ENCODE measurements around the gene SCGN.

SCGN gene

DNA sequence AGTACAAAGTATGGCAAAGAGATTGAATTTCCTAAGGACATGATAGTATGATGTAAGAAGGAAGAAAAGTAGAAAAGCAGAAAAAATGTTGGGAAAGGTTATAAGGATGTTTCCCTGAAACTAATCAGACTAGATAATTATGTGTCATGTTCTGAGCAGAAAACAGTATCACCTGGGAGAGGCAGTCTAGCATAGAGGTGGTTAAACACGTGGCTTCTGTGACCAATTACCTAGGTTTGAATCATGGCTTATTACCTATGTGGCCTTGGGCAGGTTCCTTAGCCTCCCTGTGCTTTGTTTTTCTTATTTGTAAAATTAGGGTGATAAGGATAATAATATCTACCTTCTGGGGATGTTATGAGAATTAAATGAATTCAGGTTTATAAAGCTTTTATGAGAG, 38.0 kb downstream of the SCGN start:
- Histone ChIP-seq H3K4me3 (ENCODE audit: low read depth, low read length) (no peak overlapping the region), H3K36me3 (ENCODE audit: control insufficient read depth, insufficient read depth, low read length) (no peaks in the 10 kb centered on the region), H3K27ac (no peak overlapping the region), H3K4me1 (no peaks in the 10 kb centered on the region), H3K4me2 (ENCODE audit: low read length) (no peak overlapping the region), H3K9ac (no peak overlapping the region), H3K27me3 (ENCODE audit: control insufficient read depth, insufficient read depth, low read length) (no peaks in the 10 kb centered on the region), H3K9me3 (ENCODE audit: control insufficient read depth, low read length) (no peaks in the 10 kb centered on the region), H2AFZ (no peak overlapping the region), H3K79me2 (no peaks in the 10 kb centered on the region)
- TF ChIP-seq, protein P1, sequence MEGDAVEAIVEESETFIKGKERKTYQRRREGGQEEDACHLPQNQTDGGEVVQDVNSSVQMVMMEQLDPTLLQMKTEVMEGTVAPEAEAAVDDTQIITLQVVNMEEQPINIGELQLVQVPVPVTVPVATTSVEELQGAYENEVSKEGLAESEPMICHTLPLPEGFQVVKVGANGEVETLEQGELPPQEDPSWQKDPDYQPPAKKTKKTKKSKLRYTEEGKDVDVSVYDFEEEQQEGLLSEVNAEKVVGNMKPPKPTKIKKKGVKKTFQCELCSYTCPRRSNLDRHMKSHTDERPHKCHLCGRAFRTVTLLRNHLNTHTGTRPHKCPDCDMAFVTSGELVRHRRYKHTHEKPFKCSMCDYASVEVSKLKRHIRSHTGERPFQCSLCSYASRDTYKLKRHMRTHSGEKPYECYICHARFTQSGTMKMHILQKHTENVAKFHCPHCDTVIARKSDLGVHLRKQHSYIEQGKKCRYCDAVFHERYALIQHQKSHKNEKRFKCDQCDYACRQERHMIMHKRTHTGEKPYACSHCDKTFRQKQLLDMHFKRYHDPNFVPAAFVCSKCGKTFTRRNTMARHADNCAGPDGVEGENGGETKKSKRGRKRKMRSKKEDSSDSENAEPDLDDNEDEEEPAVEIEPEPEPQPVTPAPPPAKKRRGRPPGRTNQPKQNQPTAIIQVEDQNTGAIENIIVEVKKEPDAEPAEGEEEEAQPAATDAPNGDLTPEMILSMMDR (IDR thresholded peaks at IDR 0.05), result no peak

DNA sequence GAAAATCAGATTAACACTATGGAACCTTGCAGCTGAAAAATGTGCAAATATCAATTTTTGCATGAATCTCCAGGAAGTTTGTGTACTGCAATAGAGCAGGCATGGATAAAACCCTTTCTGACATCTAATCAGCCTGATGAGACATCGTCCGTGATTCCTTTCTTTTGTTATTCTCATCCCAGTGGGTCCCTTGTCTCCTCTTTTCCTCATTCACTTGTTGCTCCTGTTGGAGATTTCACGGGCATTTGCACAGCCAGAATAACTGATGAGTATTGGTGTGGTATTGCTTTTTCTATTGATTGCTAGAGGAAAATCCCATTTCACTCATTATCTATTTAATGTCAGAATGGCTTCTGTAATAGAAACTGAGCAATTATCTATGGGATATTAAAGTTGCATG, 39.9 kb downstream of the SCGN start:
- no peaks in the 10 kb centered on the region for H3K36me3 ChIP-seq (ENCODE audit: control insufficient read depth, insufficient read depth, low read length)
- no peak overlapping the region for H3K4me2 ChIP-seq (ENCODE audit: low read length)
- no peak overlapping the region for H3K27ac ChIP-seq
- no peaks in the 10 kb centered on the region for H3K79me2 ChIP-seq
- TF ChIP-seq, protein P1 (IDR thresholded peaks at IDR 0.05), result no peak
- no peak overlapping the region for H3K9ac ChIP-seq
- no peaks in the 10 kb centered on the region for H3K4me1 ChIP-seq
- no peak overlapping the region for H3K4me3 ChIP-seq (ENCODE audit: low read depth, low read length)
- no peaks in the 10 kb centered on the region for H3K9me3 ChIP-seq (ENCODE audit: control insufficient read depth, low read length)
- H3K27me3 ChIP-seq (ENCODE audit: control insufficient read depth, insufficient read depth, low read length), result no peaks in the 10 kb centered on the region
- H2AFZ ChIP-seq, result no peak overlapping the region

DNA sequence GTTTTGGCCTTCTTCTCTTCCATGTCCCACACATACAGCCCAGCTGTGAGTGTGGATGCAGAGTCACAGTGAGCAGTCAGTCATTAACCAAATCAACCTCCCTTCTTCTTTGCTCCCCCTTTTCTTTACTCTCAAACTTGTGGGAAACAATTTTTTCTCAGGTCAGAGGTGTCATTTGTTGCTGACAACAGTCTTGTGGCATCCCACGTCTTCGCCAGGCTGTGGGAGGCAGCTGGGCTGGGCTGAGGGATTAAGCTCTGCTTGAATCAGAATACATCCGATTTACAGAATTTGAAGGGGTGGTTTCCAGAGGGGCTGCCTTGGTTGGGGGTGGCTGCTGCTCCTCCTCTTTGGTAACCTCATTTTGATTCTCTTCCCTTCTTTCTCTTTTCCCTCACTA, 40.5 kb downstream of the SCGN start:
- no peaks in the 10 kb centered on the region for H3K4me1 ChIP-seq
- TF ChIP-seq, protein P1 (IDR thresholded peaks at IDR 0.05), result no peak
- H3K27me3 ChIP-seq (ENCODE audit: control insufficient read depth, insufficient read depth, low read length), result no peaks in the 10 kb centered on the region

DNA sequence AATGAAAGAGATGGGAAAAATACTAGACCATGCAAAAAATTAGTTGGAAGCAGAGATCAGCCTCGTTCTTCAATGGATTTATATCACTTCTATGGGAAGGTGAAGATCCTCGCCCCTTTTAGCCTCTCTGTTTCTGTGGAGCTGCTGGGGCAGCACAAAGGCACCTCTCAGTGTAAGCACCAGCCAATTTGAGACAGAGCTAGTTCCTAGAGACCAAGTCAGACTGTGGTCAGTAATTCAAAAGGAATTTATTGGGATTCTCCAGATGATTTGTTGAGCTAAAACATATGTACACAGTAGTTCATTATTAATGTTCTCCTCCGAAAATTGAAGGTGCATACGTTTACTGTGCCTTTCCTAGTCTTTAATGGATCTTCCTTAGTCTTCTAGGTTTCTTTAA, 42.4 kb downstream of the SCGN start:
- H3K79me2 ChIP-seq, result no peaks in the 10 kb centered on the region
- no peaks in the 10 kb centered on the region for H3K27me3 ChIP-seq (ENCODE audit: control insufficient read depth, insufficient read depth, low read length)
- no peaks in the 10 kb centered on the region for H3K36me3 ChIP-seq (ENCODE audit: control insufficient read depth, insufficient read depth, low read length)
- H3K4me3 ChIP-seq (ENCODE audit: low read depth, low read length), result no peak overlapping the region
- no peak overlapping the region for H2AFZ ChIP-seq
- H3K9me3 ChIP-seq (ENCODE audit: control insufficient read depth, low read length), result no peaks in the 10 kb centered on the region
- H3K27ac ChIP-seq, result no peak overlapping the region
- H3K4me1 ChIP-seq, result no peaks in the 10 kb centered on the region
- TF ChIP-seq, protein P1 (IDR thresholded peaks at IDR 0.05), result no peak
- no peak overlapping the region for H3K4me2 ChIP-seq (ENCODE audit: low read length)
- no peak overlapping the region for H3K9ac ChIP-seq

More for the DNA sequence above, 40.5 kb downstream of the SCGN start:
- Histone ChIP-seq H3K9me3 (ENCODE audit: control insufficient read depth, low read length) (no peaks in the 10 kb centered on the region), H3K27ac (no peak overlapping the region), H3K4me2 (ENCODE audit: low read length) (no peak overlapping the region), H3K36me3 (ENCODE audit: control insufficient read depth, insufficient read depth, low read length) (no peaks in the 10 kb centered on the region), H3K9ac (no peak overlapping the region), H3K4me3 (ENCODE audit: low read depth, low read length) (no peak overlapping the region), H2AFZ (no peak overlapping the region), H3K79me2 (no peaks in the 10 kb centered on the region)

DNA sequence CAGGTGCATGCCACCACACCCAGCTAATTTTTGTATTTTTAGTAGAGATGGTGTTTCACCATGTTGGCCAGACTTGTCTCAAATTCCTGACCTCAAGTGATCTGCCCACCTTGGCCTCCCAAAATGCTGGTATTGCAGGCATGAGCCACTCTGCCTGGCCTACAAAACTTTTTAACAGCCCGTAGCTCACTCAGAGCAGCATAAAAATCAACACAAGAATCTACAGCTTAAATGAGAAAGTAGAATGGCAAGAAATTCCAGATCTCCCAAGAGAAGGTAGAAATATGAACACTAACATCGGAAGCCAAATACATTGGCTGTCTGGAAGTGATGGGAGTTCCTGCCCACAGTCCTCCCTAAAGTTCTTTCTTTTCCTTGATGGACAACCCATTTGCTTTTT, 43.7 kb downstream of the SCGN start:
- H3K27me3 ChIP-seq (ENCODE audit: control insufficient read depth, insufficient read depth, low read length), result no peaks in the 10 kb centered on the region
- H3K9ac ChIP-seq, result no peak overlapping the region
- H3K4me3 ChIP-seq (ENCODE audit: low read depth, low read length), result no peak overlapping the region
- no peaks in the 10 kb centered on the region for H3K36me3 ChIP-seq (ENCODE audit: control insufficient read depth, insufficient read depth, low read length)
- H3K27ac ChIP-seq, result no peak overlapping the region
- H2AFZ ChIP-seq, result no peak overlapping the region
- H3K4me2 ChIP-seq (ENCODE audit: low read length), result no peak overlapping the region
- TF ChIP-seq, protein P1 (IDR thresholded peaks at IDR 0.05), result no peak
- H3K4me1 ChIP-seq, result no peaks in the 10 kb centered on the region
- no peaks in the 10 kb centered on the region for H3K9me3 ChIP-seq (ENCODE audit: control insufficient read depth, low read length)
- H3K79me2 ChIP-seq, result no peaks in the 10 kb centered on the region

Data from parathyroid adenoma (tissue), 2 donors.